ENCODE data around the gene TRMT44. TPM values are rescaled to one million over a fixed set of nuclear protein-coding genes. Genes with fewer than 3 reads are reported as not detected.

The TRMT44 gene, protein sequence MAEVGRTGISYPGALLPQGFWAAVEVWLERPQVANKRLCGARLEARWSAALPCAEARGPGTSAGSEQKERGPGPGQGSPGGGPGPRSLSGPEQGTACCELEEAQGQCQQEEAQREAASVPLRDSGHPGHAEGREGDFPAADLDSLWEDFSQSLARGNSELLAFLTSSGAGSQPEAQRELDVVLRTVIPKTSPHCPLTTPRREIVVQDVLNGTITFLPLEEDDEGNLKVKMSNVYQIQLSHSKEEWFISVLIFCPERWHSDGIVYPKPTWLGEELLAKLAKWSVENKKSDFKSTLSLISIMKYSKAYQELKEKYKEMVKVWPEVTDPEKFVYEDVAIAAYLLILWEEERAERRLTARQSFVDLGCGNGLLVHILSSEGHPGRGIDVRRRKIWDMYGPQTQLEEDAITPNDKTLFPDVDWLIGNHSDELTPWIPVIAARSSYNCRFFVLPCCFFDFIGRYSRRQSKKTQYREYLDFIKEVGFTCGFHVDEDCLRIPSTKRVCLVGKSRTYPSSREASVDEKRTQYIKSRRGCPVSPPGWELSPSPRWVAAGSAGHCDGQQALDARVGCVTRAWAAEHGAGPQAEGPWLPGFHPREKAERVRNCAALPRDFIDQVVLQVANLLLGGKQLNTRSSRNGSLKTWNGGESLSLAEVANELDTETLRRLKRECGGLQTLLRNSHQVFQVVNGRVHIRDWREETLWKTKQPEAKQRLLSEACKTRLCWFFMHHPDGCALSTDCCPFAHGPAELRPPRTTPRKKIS
- 10.9 and 11.3 TPM in 2 replicates for total RNA-seq

DNA sequence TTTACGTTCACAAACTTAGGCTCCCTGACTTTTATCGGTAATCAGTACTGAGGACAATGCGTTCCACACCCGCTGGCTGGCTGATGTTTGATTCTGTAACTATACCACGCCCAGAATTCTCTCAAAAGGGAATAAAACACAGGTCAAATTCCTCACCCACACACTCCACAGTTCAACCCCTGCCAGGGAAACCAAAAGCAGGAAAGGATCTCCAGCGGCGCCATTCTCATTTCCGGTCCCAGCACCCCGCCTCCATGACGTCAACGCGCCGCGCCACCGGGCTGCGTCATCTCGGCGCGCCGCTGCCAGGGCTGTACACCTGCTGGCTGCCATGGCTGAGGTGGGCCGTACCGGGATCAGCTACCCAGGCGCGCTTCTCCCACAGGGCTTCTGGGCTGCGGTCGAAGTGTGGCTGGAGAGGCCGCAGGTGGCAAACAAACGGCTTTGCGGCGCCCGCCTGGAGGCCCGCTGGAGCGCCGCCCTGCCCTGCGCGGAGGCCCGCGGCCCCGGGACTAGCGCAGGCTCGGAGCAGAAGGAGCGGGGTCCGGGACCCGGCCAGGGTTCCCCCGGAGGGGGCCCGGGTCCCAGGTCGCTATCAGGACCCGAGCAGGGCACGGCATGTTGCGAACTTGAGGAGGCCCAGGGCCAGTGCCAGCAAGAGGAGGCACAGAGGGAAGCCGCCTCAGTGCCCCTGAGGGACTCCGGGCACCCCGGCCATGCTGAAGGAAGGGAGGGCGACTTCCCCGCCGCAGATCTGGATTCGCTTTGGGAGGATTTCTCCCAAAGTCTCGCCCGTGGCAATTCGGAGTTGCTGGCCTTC, at the start of gene TRMT44, which contains the start of gene ACOX3:
Gene TRMT44 (plus strand): TSS at position 286 of the 820 bp plus-strand sequence. CDS start 46 bp downstream, at position 332.
Gene ACOX3 (minus strand): TSS at position 232 of the 820 bp plus-strand sequence. CDS start 24,202 bp downstream, outside the sequence.

Other genes with a start within 250 kb of the TRMT44 start
- gene SH3TC1, start 241.5 kb upstream of the TRMT44 start, total RNA-seq: 128 and 131 TPM in 2 replicates
- gene HTRA3, start 171.0 kb upstream of the TRMT44 start, total RNA-seq: 0.72 and 12.0 TPM in 2 replicates
- gene ACOX3, start 54 bp upstream of the TRMT44 start, total RNA-seq: 27.8 and 42.5 TPM in 2 replicates
- 0.09 TPM in 1 of 2 replicates, not detected in the other for gene GPR78, start 139.6 kb downstream of the TRMT44 start, total RNA-seq
- 1.2 TPM in 1 of 2 replicates, not detected in the other for gene CPZ, start 152.0 kb downstream of the TRMT44 start, total RNA-seq